ENCODE data around the gene LONRF2.

DNA sequence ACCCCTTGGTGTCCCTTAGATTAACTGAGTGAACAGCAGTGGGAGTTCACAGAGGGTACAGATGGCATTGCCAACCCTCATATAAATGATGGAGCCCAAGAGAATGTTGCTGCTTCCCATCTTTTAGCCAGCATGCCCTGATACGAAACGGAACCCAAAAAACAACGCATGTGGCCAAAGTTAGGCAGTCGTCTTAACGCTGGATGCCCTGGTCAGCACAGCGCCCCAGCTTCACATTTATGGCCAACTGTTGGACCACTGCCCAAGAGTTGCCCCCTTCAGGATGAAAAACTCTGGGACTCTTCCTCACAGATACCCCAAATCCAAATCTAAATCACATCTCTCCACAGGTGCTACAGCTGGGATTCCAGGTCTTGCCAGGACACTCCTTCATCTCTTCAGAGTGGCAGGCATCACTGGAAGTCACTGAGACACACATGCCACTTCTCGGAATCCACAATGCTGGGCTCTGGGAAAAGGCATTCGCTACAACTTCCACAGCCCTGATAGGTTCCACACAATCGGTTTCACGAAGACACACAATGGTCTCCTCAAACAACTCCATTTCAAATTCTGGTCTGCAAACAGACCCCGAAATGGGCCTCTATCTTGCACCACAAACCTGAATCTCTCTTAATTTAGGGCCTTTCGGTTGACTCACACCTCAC is 44.6 kb downstream of the LONRF2 start:
- TF ChIP-seq FOXM1 (IDR thresholded peaks at IDR 0.05; ENCODE audit: borderline replicate concordance) (no peak), ARNT (IDR thresholded peaks at IDR 0.05) (no peak), ELF4 (IDR thresholded peaks at IDR 0.05) (no peak), SP1 (IDR thresholded peaks at IDR 0.05) (no peak), ZNF384 (IDR thresholded peaks at IDR 0.05) (no peak), FOXK2 (IDR thresholded peaks at IDR 0.05) (no peak), L3MBTL2 (conservative IDR thresholded peaks at IDR 0.05) (no peak)
- TF ChIP-seq, protein P1, sequence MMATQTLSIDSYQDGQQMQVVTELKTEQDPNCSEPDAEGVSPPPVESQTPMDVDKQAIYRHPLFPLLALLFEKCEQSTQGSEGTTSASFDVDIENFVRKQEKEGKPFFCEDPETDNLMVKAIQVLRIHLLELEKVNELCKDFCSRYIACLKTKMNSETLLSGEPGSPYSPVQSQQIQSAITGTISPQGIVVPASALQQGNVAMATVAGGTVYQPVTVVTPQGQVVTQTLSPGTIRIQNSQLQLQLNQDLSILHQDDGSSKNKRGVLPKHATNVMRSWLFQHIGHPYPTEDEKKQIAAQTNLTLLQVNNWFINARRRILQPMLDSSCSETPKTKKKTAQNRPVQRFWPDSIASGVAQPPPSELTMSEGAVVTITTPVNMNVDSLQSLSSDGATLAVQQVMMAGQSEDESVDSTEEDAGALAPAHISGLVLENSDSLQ (IDR thresholded peaks at IDR 0.05): no peak

All from HEK293T (cell line).